GM21737 (cell line): ENCODE measurements around the gene SLC10A3.
A peak's percentile ranks its signal among the peaks of the same experiment; 100 is the strongest.

ENCODE experiments used
- ATAC-seq: cut with Tn5 transposase; IDR thresholded peaks from one replicate; pipeline ENCODE4 v1.9.1; 2021; ENCODE audit warnings: mild to moderate bottlenecking, moderate library complexity; ENCODE audit not compliant: unreplicated experiment

SLC10A3 gene

DNA sequence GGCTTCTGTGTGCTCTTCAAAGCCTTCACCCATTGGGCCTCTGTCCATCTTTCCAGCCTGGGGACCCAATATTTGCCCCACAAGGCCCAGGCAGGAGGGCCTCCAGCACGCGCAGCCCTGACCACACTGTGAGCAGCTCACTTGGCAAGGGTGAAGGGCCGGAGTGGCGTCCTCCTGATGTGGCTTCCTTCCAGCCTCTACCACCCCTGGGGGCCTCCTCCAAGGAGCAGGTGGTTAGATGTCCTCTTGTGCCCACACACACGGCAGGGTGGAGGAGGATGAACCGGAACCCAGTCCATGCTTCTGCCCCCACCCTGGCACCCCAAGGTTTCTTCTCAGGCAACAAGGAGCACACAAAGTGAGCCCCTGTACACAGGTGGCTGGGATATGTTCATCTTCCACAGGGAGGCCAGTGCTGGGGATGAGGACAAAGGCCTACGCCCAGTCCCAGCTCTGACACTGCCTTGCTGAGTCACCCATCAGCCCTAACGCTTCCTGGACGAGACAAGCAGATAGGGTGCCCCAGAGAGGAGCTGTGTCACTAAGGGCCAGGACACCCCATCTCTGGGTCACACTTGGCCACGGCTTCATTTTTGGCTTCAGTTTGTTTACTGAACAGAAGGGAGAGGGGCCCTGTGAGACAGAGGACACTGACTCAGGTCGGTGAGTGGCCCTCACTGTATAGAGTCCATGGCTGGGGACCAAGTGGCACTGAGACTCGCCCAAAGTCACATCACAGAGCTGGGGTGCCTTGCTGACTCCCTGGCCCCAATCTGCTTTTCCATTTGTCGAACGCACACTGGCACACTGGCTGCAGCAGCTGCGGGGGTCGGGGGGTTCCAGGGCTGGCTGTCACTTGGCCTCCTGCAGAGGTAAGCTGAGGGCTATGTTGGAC lies 5.9 kb downstream of the SLC10A3 start:
- ATAC-seq = no peak

DNA sequence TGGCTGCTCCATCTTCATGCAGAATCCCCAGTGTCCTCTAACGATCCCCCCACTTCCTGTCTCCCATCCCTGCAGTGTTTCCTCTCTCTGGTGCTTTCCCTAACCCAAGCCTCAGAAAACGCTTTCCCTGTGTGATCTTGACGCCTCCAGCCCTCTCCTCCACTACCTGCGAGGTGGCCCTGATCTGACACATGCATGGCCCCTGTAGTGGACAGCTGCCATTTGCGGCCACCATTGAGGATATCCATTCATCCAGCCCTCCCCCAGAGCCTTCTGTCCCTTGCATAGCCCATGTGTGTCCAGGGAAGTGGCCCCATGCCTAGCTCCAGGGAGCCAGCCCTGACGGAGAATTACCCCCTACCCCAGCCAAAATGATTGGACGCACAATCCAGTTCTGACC lies 7.1 kb downstream of the SLC10A3 start:
- no peak for ATAC-seq

DNA sequence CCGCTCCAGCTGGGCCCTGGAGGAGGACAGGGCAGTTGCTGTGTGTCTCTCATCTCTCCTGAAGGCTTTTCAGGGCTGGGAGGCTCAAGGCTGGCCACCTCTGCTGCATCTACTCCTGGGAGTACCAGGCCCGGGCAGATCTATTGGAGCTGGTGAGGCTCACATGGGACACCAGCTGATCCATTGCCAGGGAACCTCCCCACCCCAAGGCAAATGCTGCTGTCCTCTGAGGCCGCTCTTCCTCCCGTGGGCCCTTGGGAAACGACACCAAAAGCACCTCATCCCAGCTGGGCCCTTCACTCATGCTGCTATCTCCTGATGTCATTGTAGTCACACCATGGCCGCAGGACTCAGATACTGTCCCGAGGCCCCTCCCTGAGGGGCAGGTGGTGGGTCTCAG lies 7.6 kb downstream of the SLC10A3 start:
- no peak for ATAC-seq

DNA sequence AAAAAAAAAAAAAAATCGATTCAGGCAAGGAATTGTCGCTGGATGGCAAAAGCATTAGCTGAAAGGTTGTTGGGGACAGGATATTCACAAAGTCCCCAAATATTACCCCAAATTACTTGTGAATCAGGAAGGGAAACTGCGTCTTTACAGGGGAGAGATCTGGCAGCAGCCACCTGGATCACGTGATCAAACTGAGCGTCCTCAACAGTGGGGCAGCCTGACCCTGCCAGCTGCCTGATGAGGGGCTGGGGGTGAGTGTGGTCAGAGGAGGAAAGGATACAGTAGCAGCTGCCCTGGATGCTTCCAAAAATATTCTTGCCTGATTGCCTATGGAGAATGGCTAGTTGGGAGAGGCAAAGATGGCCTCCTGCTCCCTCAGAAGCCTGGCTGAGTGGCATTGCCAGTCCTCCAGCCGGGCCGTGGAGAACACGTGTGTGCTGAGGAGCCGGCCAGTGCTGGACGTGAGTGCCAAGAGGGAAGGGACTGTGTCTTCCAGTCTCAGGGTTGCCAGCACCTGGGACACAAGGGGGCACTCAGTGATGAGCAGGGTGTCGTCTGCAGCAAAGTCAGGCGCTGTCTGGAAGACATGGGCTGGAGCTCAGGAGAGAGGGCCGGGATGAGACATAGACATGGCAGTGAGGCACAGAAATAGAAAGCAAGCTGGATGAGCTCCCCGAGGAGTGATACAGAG lies 8.4 kb downstream of the SLC10A3 start:
- ATAC-seq = no peak

DNA sequence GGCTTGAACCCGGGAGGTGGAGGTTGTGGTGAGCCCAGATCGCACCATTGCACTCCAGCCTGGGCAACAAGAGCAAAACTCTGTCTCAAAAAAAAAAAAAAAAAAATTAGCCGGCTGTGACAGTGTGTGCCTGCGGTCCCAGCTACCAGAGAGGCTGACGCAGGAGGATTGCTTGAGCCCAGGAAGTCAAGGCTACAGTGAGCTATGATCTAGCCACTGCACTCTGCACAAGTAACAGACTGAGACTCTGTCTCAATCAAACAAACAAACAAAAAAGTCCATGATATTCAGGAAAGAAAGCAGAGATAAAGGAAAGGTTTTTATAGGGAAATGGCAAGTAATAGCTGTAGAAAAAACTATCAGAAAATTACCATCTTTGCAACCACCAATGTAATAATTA lies 9.2 kb downstream of the SLC10A3 start:
- no peak for ATAC-seq

- ATAC-seq = peak; percentile 84
Observed at GRCh38 chrX:154478728-154479622, 11.5 kb downstream of the SLC10A3 start, which contains the start of gene LAGE3. TSS of gene LAGE3 (minus strand) at chrX:154479281. CDS start at chrX:154478915, 366 bp downstream.

DNA sequence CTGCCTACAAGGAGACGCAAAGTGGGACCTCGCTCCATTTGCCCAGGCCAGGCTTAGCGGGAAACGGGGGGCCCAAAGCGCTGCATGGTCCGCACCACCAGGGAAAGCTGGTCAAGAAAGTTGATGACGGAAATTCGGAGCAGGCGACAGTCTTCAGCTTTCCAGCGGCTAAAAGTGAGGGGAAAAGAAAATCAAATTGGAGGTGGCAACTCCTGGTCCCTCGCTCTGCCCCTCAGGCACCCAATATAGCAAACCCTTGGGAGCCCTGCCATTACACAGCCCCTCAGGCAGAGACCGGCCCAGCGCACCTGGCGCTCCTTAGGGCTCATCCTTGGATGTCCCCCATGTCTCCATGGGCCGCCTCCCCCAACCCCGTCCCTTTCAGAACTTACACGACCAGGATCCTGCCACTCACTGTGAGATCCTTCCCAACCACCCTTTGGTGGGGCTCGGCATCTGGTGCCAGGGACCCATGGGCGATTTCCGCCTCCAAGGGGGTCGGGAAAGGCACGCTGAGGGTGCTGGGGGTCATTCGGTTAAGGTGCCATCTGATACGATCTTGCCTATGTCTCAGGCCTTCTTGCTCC lies 12.4 kb downstream of the SLC10A3 start:
- ATAC-seq = no peak

DNA sequence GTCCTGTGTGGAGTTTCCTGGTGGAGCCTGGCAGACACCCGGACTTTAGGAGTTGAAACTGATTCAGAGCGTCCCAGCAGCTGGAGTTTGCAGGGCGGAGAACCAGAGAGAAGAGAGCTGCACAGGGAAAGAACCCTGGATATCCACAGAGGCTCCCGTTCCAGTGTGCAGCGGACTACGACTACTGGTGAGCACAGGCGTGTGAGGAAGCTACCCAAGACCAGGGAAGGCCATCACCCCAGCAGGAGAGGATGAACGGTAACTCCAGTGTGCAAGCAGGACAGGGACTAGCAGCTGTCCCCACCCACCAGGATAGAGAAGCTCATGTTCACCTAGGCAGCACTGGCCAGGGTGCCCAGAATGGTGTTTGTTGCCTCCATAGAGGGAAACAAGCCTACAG lies 13.6 kb downstream of the SLC10A3 start:
- ATAC-seq = no peak

GRCh38 chrX:154473683-154474082 lies 16.7 kb downstream of the SLC10A3 start:
- no peak for ATAC-seq

GRCh38 chrX:154472685-154473632 lies 17.5 kb downstream of the SLC10A3 start:
- ATAC-seq = no peak

DNA sequence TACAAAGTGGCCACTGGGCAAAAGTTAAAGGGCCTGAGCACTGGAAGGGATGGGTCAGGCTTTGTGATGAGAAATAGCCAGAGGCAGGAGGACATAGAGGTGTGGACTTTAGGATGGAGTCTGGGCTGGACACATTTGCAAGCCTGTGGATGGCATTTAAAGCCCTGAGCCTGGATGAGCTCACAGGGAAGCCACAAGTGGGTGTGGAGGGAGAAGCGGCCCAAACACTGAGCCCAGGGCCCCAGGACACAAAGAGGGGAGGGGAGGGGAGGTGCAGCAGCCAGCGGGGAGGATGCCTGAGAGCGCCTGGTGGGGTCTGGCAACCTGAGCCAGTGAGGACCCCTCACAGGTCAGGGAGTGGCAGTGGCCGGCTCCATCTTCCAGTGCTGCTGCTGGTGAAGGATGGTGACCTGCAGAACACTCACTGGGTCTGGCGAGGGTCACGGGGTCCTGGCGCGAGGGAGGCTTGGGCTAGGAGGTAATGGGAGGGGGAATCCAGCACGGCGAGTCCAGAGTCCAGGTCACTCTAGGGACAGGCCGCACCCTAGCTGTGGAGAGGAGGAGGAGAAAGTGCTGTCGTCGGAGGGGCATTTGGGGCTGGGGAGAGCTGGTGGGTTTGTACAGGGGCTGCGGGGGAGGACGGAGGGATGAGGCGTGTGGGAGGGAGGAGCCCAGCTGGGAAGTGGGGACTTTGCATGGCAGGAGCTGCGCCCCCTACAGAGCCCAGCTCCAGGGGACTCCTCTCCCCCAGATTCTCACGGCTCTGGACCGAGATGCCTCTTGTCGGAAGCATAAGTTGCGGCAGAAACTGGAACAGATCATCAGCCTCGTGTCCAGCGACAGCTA lies 18.4 kb downstream of the SLC10A3 start:
- ATAC-seq = no peak

GRCh38 chrX:154470914-154471568 lies 19.4 kb downstream of the SLC10A3 start:
- ATAC-seq = no peak

DNA sequence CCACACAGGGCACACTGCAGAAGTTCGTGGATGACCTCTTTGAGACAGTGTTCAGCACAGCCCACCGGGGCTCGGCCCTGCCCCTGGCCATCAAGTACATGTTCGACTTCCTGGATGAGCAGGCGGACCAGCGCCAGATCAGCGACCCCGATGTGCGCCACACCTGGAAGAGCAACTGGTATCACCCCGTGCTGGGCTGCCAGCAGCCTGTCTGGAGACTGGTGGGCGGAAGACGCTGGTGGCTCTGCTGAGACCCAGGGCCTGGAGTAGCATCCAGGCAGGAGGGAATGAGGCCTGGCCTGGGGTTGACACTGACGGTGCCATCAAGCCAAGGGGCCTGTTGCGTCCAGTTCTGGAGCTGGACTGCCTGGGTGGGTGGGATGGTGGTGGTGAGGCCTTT lies 20.0 kb downstream of the SLC10A3 start:
- no peak for ATAC-seq

GRCh38 chrX:154469880-154470279 lies 20.5 kb downstream of the SLC10A3 start:
- ATAC-seq = no peak

GRCh38 chrX:154469114-154469513 lies 21.3 kb downstream of the SLC10A3 start:
- ATAC-seq = no peak

DNA sequence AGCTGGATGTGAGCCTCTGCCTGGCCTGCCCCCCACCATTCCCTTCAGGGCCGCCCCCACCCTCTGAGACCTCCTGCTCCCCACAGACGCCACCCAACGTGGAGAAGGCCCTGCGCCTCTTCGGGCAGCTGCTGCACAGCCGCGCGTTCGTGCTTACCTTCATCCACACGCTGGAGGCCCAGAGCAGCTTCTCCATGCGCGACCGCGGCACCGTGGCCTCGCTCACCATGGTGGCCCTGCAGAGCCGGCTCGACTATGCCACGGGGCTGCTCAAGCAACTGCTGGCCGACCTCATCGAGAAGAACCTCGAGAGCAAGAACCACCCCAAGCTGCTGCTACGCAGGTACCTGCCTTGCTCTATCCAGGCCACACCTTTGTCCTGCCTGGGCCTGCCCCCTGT lies 22.2 kb downstream of the SLC10A3 start:
- ATAC-seq = no peak

DNA sequence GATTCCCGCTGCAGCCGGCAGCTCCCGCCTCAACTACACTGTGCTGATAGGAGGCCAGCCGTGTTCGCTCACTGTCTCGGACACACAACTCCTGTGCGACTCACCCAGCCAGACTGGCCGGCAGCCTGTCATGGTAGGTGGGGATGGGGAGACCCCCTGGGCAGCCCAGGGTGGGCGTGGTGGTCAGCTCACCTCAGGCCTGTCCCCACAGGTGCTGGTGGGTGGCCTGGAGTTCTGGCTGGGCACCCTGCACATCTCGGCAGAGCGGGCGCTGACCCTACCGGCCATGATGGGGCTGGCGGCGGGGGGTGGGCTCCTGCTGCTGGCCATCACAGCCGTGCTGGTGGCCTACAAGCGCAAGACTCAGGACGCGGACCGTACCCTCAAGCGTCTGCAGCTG lies 22.9 kb downstream of the SLC10A3 start:
- ATAC-seq = no peak

GRCh38 chrX:154466907-154467306 lies 23.5 kb downstream of the SLC10A3 start:
- no peak for ATAC-seq
